A549 (cell line): Measurements from ENCODE around the gene FGF2. TPM values are rescaled to one million over a fixed set of nuclear protein-coding genes. Genes with fewer than 3 reads are reported as not detected.

Source experiments
- ATAC-seq, 2 experiments: fragments of 200-7000 bp in 1 of 2; fragments of >200 bp in 1 of 2; cut with Nextera tagmentation in 1 of 2; cut with Tn5 transposase in 1 of 2; 3 replicates each; pipeline versions ENCODE4 v1.8.0 to v1.9.1; 2018 to 2020; ENCODE audit warnings: mild to moderate bottlenecking in 1 of 2, moderate library complexity in 1 of 2
- CTCF ChIA-PET: fragments of 300-600 bp; sonication (Branson Sonifier 250); formaldehyde crosslinking; extraction: SDS; loops from one replicate; lab custom pipeline; 2021; ENCODE audit warnings: antibody characterized with exemption, inconsistent platforms; lab: Yijun Ruan, JAX
- POLR2A ChIA-PET: fragments of 350-600 bp; formaldehyde crosslinking; extraction: SDS; loops from one replicate; lab custom pipeline; 2021; ENCODE audit warnings: antibody characterized with exemption, inconsistent platforms; lab: Yijun Ruan, JAX
- DNase-seq, 2 experiments: peaks; one replicate each; pipeline versions ENCODE4 v3.0.0 to v3.0.0-alpha.2; 2011 to 2016; ENCODE audit warnings: low read depth in 1 of 2, low spot score in 1 of 2
- FAIRE-seq: peaks from 2 replicates; lab custom pipeline; 2011; peaks lifted over from hg19 to GRCh38; lab: Jason Lieb, UNC
- H3K27ac ChIP-seq, 2 experiments: fragments of >200 bp; sonication (Bioruptor Twin); formaldehyde crosslinking; 3 replicates each; pipeline ENCODE4 v1.5.1; 2016 to 2017
- H3K4me1 ChIP-seq: fragments of >200 bp; sonication (Bioruptor Twin); formaldehyde crosslinking; 3 replicates; pipeline ENCODE4 v1.6.1; 2016
- H3K4me2 ChIP-seq: fragments of >200 bp; sonication (Bioruptor Twin); formaldehyde crosslinking; 3 replicates; pipeline ENCODE4 v1.6.1; 2016
- H3K4me3 ChIP-seq: fragments of >200 bp; sonication (Bioruptor Twin); formaldehyde crosslinking; 3 replicates; pipeline ENCODE4 v1.5.1; 2016
- H3K9me3 ChIP-seq: fragments of >200 bp; sonication (Bioruptor Twin); formaldehyde crosslinking; 3 replicates; pipeline ENCODE4 v1.6.1; 2016
- CBX2 ChIP-seq: fragments of 200-600 bp; sonication (generic); IDR thresholded peaks from 2 replicates; pipeline ENCODE4 v1.6.1; 2016; ENCODE audit warnings: low read depth, mild to moderate bottlenecking, borderline replicate concordance
- CBX8 ChIP-seq: fragments of 200-600 bp; sonication (generic); IDR thresholded peaks from 2 replicates; pipeline ENCODE4 v1.6.1; 2016
- EP300 ChIP-seq, 2 experiments: fragments of >200 bp; sonication (Bioruptor Twin); formaldehyde crosslinking; IDR thresholded peaks; 2 replicates in 1 of 2; 3 replicates in 1 of 2; pipeline ENCODE4 v1.6.1; 2016 to 2017
- ESRRA ChIP-seq: fragments of 150-350 bp; IDR thresholded peaks from 2 replicates; pipeline ENCODE4 v1.6.1; 2014; ENCODE audit warnings: mild to moderate bottlenecking, low read length, borderline replicate concordance
- FOSB ChIP-seq: fragments of 250-450 bp; sonication (Bioruptor Pico); IDR thresholded peaks from 2 replicates; pipeline ENCODE4 v1.5.0; 2020; ENCODE audit warnings: mild to moderate bottlenecking, moderate library complexity
- GATA3 ChIP-seq: IDR thresholded peaks from 2 replicates; pipeline ENCODE4 v1.6.1; 2012; ENCODE audit warnings: borderline replicate concordance
- HDAC2 ChIP-seq: fragments of 200-600 bp; sonication (generic); IDR thresholded peaks from 2 replicates; pipeline ENCODE4 v1.6.1; 2016
- HEYL ChIP-seq: fragments of 250-450 bp; sonication (Bioruptor Pico); IDR thresholded peaks from 2 replicates; pipeline ENCODE4 v1.8.0; 2021; ENCODE audit warnings: mild to moderate bottlenecking, moderate library complexity
- HOXA7 ChIP-seq: fragments of 250-450 bp; sonication (Bioruptor Pico); IDR thresholded peaks from 2 replicates; pipeline ENCODE4 v1.5.0; 2020; ENCODE audit warnings: mild to moderate bottlenecking, moderate library complexity
- JUNB ChIP-seq: fragments of >200 bp; sonication (Bioruptor Twin); formaldehyde crosslinking; IDR thresholded peaks from 2 replicates; pipeline ENCODE4 v1.6.1; 2016
- MAFK ChIP-seq: fragments of 450-650 bp; IDR thresholded peaks from 2 replicates; pipeline ENCODE4 v1.6.1; 2014; ENCODE audit not compliant: partially characterized antibody
- MAZ ChIP-seq: fragments of 150-350 bp; IDR thresholded peaks from 2 replicates; pipeline ENCODE4 v1.6.1; 2014; ENCODE audit warnings: antibody characterized with exemption, low read depth, low read length, borderline replicate concordance
- NR3C1 ChIP-seq: fragments of >200 bp; sonication (Bioruptor Twin); formaldehyde crosslinking; IDR thresholded peaks from 3 replicates; pipeline ENCODE4 v1.6.1; 2017
- RAD21 ChIP-seq, 2 experiments: fragments of >200 bp in 1 of 2; sonication (Bioruptor Twin) in 1 of 2; formaldehyde crosslinking in 1 of 2; IDR thresholded peaks in 1 of 2; conservative IDR thresholded peaks in 1 of 2; 2 replicates in 1 of 2; 3 replicates in 1 of 2; pipeline ENCODE4 v1.6.1; 2012 to 2018; ENCODE audit warnings: inconsistent platforms in 1 of 2
- RARB ChIP-seq: fragments of 250-450 bp; sonication (Bioruptor Pico); IDR thresholded peaks from 2 replicates; pipeline ENCODE4 v1.8.0; 2021; ENCODE audit warnings: mild to moderate bottlenecking, moderate library complexity
- RNF2 ChIP-seq: fragments of 200-600 bp; sonication (generic); IDR thresholded peaks from 2 replicates; pipeline ENCODE4 v1.6.1; 2016; ENCODE audit warnings: low read depth, mild to moderate bottlenecking, antibody characterized with exemption, moderate library complexity, borderline replicate concordance
- SMC3 ChIP-seq: fragments of >200 bp; sonication (Bioruptor Twin); formaldehyde crosslinking; IDR thresholded peaks from 3 replicates; pipeline ENCODE4 v1.6.1; 2018; ENCODE audit warnings: inconsistent platforms
- WGBS: methylation state at CpG from one replicate; pipeline ENCODE4 v1.1.6; 2017; ENCODE audit errors: missing lambda C conversion rate; 5-methylcytosine and 5-hydroxymethylcytosine counted together
- polyA plus RNA-seq, 4 experiments: library from polyadenylated mRNA; depleted of rRNA in 3 of 4; stranded (reverse); fragments of >200 nt; fragmentation: RNase III in 1 of 4; extraction: RNeasy Plus Mini Kit Qiagen cat#74134 plus additional on column Dnase treatment in 1 of 4; gene quantifications; 2 replicates in 3 of 4; 3 replicates in 1 of 4; pipeline ENCODE4 v1.2.3, GENCODE V29; 2011 to 2017
- TF ChIP-seq, protein P1 (sequence below): IDR thresholded peaks from 2 replicates; pipeline ENCODE4 v1.6.1; 2012; ENCODE audit warnings: low read depth, borderline replicate concordance
- TF ChIP-seq, protein P2 (sequence below): IDR thresholded peaks from 2 replicates; pipeline ENCODE4 v1.6.1; 2012
- TF ChIP-seq, protein P3 (sequence below): fragments of >200 bp; sonication (Bioruptor Twin); formaldehyde crosslinking; IDR thresholded peaks from 3 replicates; pipeline ENCODE4 v1.5.1; 2016
- TF ChIP-seq, protein P4 (sequence below): IDR thresholded peaks from 2 replicates; pipeline ENCODE4 v1.6.1; 2012

Gene FGF2
- polyA plus RNA-seq, 2 of the 4 experiments (the other 2 are of a cell fraction): 35.1 to 45.2 TPM

DNA sequence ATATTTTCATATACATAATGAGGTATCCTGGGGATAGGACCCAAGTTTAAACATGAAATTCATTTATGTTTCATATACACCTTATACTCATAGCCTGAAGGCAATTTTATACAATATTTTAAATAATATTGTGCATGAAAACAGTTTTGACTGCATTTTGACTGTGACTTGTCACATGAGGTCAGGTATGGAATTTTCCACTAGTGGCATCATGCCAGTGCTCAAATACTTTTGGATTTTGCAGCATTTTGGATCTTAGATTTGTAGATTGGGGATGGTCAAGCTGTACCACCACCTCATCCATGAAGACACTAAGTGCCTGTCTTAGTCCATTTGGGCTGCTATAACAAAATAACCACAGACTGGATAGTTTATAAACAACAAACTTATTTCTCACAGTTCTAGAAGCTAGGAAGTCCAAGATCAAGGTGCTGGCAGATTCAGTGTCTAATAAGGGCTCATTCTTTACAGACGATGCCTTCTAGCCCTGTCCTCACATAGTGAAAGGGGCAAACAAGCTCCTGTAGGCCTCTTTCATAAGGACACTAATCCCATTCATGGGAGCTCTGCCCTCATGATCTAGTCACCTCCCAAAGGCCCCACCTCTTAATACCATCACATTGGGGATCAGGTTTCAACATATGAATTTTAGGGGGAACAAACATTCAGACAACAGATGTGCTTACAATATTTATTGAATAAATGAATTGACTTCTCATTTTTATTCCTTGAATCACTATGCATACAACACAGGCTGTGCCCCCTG is 86.4 kb downstream of the FGF2 start:
- POLR2A ChIA-PET: no interaction called here
- TF ChIP-seq HDAC2: no peak
- TF ChIP-seq, protein P1, sequence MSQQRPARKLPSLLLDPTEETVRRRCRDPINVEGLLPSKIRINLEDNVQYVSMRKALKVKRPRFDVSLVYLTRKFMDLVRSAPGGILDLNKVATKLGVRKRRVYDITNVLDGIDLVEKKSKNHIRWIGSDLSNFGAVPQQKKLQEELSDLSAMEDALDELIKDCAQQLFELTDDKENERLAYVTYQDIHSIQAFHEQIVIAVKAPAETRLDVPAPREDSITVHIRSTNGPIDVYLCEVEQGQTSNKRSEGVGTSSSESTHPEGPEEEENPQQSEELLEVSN: no peak
- TF ChIP-seq, protein P2, sequence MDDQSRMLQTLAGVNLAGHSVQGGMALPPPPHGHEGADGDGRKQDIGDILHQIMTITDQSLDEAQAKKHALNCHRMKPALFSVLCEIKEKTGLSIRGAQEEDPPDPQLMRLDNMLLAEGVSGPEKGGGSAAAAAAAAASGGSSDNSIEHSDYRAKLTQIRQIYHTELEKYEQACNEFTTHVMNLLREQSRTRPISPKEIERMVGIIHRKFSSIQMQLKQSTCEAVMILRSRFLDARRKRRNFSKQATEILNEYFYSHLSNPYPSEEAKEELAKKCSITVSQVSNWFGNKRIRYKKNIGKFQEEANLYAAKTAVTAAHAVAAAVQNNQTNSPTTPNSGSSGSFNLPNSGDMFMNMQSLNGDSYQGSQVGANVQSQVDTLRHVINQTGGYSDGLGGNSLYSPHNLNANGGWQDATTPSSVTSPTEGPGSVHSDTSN: no peak
- no peak for TF ChIP-seq JUNB
- TF ChIP-seq GATA3: no peak
- no peak for TF ChIP-seq EP300 (IDR thresholded peaks at IDR 0.05)
- peak overlapping the region; percentile 62 to 87 for H3K27ac ChIP-seq
- peak overlapping the region; percentile 44 for H3K4me2 ChIP-seq
- H3K9me3 ChIP-seq: no peaks in the 10 kb centered on the region
- peaks cover 81% of the 10 kb centered on the region for H3K4me1 ChIP-seq
- ATAC-seq: no peak
- DNase-seq: no peak
- CTCF ChIA-PET: interaction anchor here (1.2 to 5.9 kb wide), 10 partner anchors 9 to 310 kb away, joined by 4 to 48 read pairs (median 13); partner anchors contain the start of gene NUDT6
- FAIRE-seq: no peak
- H3K4me3 ChIP-seq: no peak overlapping the region
- WGBS: 50% methylated on average over 1 of the region's 1 CpG

DNA sequence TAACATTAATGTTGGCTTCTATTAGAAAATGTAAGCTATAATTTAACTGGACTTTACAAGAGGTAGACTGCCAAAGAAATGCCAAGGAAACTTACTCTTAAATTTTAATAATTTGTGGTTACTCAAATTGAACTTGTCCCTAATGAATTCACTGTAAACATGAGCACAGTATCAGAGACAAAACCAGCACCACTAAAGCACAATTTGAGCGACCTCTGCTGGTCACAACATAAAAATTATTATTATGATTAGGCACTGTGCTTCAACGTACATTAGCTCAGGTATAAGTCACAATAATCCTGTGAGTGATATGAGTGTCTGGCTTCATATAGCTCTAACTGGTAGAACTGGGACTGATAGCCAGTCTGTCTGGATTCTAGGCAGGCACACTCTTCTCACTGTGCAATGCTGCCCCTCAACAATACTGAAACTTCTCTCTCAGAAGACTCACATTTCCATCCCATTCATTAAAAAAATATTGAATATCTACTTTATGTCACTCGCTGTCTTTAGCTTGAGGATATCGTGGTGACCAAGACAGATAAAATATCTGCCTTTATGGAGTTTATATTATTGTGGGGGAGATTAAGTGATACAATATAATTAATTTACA is 87.8 kb downstream of the FGF2 start:
- no peak overlapping the region for H3K4me3 ChIP-seq
- ChIA-PET POLR2A (interaction anchor here (1.1 kb wide), 1 partner anchor 182 kb away, joined by 4 read pairs; the partner anchor contains the start of gene BBS12), CTCF (interaction anchor here (0.7 to 5.9 kb wide), 41 partner anchors 8 to 311 kb away, joined by 3 to 48 read pairs (median 4); partner anchors contain the start of genes BBS12 and NUDT6)
- TF ChIP-seq MAZ (no peak), RAD21 (conservative IDR thresholded peaks at IDR 0.05 in 1 of 2, IDR thresholded peaks at IDR 0.05 in 1 of 2) (peak; percentile 80 to 81), SMC3 (peak; percentile 82)
- TF ChIP-seq, protein P3, sequence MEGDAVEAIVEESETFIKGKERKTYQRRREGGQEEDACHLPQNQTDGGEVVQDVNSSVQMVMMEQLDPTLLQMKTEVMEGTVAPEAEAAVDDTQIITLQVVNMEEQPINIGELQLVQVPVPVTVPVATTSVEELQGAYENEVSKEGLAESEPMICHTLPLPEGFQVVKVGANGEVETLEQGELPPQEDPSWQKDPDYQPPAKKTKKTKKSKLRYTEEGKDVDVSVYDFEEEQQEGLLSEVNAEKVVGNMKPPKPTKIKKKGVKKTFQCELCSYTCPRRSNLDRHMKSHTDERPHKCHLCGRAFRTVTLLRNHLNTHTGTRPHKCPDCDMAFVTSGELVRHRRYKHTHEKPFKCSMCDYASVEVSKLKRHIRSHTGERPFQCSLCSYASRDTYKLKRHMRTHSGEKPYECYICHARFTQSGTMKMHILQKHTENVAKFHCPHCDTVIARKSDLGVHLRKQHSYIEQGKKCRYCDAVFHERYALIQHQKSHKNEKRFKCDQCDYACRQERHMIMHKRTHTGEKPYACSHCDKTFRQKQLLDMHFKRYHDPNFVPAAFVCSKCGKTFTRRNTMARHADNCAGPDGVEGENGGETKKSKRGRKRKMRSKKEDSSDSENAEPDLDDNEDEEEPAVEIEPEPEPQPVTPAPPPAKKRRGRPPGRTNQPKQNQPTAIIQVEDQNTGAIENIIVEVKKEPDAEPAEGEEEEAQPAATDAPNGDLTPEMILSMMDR: peak; percentile 64
- no peaks in the 10 kb centered on the region for H3K9me3 ChIP-seq
- ATAC-seq (peak; percentile 86 to 87), DNase-seq (peak in 1 of 2 experiments; percentile 42), FAIRE-seq (no peak)
- H3K4me2 ChIP-seq: peak overlapping the region; percentile 54
- WGBS: 32% methylated on average over 4 of the region's 4 CpGs
- H3K27ac ChIP-seq: peak overlapping the region; percentile 62 to 77
- H3K4me1 ChIP-seq: peaks cover 74% of the 10 kb centered on the region

DNA sequence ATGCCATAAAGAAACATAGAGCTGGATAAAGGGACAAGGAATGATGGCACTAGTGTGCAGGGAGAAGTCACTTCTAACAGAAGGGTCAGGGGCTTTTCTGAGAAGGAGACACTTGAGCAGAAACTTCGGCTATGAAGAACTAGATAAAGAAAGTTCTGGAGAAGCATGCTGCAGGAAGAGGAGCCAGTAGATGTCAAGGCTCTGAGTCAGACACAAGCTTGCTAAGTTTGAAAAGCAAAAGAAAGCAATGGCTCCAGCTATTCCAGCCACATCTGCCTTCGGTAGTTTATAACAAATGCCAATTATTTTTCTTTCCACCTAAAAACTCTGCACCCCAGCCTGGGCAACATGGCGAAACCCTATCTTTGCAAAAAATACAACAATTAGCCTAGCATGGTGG is 88.3 kb downstream of the FGF2 start:
- Histone ChIP-seq H3K4me3 (no peak overlapping the region), H3K9me3 (no peaks in the 10 kb centered on the region), H3K4me2 (peak overlapping the region; percentile 54), H3K4me1 (peaks cover 71% of the 10 kb centered on the region), H3K27ac (peak overlapping the region; percentile 62 to 77)
- FAIRE-seq (no peak), DNase-seq (no peak), ATAC-seq (peak; percentile 37 to 41; a peak in 2 of 6 replicates)
- TF ChIP-seq, protein P4, sequence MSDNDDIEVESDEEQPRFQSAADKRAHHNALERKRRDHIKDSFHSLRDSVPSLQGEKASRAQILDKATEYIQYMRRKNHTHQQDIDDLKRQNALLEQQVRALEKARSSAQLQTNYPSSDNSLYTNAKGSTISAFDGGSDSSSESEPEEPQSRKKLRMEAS: peak; percentile 31; the same call in 1 of the 2 replicates
- TF ChIP-seq MAFK: no peak
- ChIA-PET CTCF (interaction anchor here (0.7 to 5.9 kb wide), 33 partner anchors 9 to 312 kb away, joined by 3 to 48 read pairs (median 5); partner anchors contain the start of gene BBS12), POLR2A (interaction anchor here (1.1 kb wide), 1 partner anchor 182 kb away, joined by 4 read pairs; the partner anchor contains the start of gene BBS12)
- 60% methylated on average over 3 of the region's 3 CpGs for WGBS

DNA sequence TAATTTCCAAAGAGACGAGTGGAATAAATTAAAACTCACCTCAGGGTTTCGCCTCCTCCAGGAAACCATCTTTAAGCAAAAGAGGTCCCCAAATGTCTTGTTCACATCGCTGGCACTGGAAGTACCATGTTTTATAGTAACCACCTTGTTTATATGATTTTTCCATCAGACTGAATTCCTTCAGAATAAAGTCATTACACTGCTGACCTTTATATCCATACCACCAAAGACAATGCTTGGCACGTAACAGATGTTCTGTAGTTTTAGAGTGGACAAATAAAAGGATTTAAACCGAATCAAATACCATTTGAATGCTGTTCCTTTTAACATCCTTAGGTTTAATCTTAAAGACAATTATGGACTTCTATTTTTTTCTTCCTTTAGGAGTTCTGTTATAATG is 91.1 kb downstream of the FGF2 start:
- POLR2A ChIA-PET: no interaction called here
- CTCF ChIA-PET: no interaction called here
- peak overlapping the region; percentile 62 for H3K4me2 ChIP-seq
- H3K4me1 ChIP-seq: peaks cover 66% of the 10 kb centered on the region
- 45% methylated on average over 5 of the region's 5 CpGs for WGBS
- TF ChIP-seq, protein P4: no peak
- TF ChIP-seq RAD21 (conservative IDR thresholded peaks at IDR 0.05 in 1 of 2, IDR thresholded peaks at IDR 0.05 in 1 of 2): no peak
- TF ChIP-seq FOSB (CRISPR knock-in tag): no peak
- no peak for TF ChIP-seq HOXA7 (CRISPR knock-in tag)
- no peak for TF ChIP-seq CBX8
- TF ChIP-seq HEYL: no peak
- TF ChIP-seq ESRRA: no peak
- no peak for TF ChIP-seq CBX2
- TF ChIP-seq RNF2: no peak
- TF ChIP-seq GATA3: no peak
- TF ChIP-seq, protein P1: no peak
- TF ChIP-seq RARB: no peak
- no peak for TF ChIP-seq NR3C1
- FAIRE-seq (no peak), DNase-seq (peak in 1 of 2 experiments; percentile 15), ATAC-seq (no peak)
- peak overlapping the region; percentile 14; the same call in 1 of the 3 replicates for H3K4me3 ChIP-seq
- peak overlapping the region; percentile 58 to 75 for H3K27ac ChIP-seq
- H3K9me3 ChIP-seq: no peaks in the 10 kb centered on the region
